GM23338 (cell line): Measurements from ENCODE around the gene DCP2. TPM values are rescaled to one million over a fixed set of nuclear protein-coding genes. Genes with fewer than 3 reads are reported as not detected.

Experiments used
- ATAC-seq: fragments of 200-7000 bp; cut with Tn5 transposase; 3 replicates; pipeline ENCODE4 v1.9.1; 2020
- DNase-seq: peaks from one replicate; pipeline ENCODE4 v3.0.0-alpha.2; 2015; ENCODE audit warnings: low spot score
- H2AFZ ChIP-seq: fragments of 200-600 bp; sonication (generic); 2 replicates; pipeline ENCODE4 v1.8.0; 2016; ENCODE audit warnings: antibody characterized with exemption, mild to moderate bottlenecking, moderate library complexity
- H3F3A ChIP-seq: fragments of 200-600 bp; sonication (generic); replicated peaks from 2 replicates; pipeline ENCODE4 v1.8.0; 2017; ENCODE audit warnings: antibody characterized with exemption, mixed run types, low read depth
- H3K27ac ChIP-seq: fragments of 200-600 bp; sonication (generic); 2 replicates; pipeline ENCODE4 v1.6.1; 2016; ENCODE audit warnings: low read depth
- H3K27me3 ChIP-seq: fragments of 200-600 bp; sonication (generic); 2 replicates; pipeline ENCODE4 v1.8.0; 2016; ENCODE audit warnings: mild to moderate bottlenecking, mixed run types, moderate library complexity; ENCODE audit not compliant: insufficient read depth
- H3K36me3 ChIP-seq: fragments of 200-600 bp; sonication (generic); 2 replicates; pipeline ENCODE4 v1.8.0; 2016; ENCODE audit warnings: mild to moderate bottlenecking; ENCODE audit not compliant: insufficient read depth
- H3K4me1 ChIP-seq: fragments of 200-600 bp; sonication (generic); 2 replicates; pipeline ENCODE4 v1.8.0; 2016; ENCODE audit warnings: mild to moderate bottlenecking, moderate library complexity; ENCODE audit not compliant: insufficient read depth
- H3K4me2 ChIP-seq: fragments of 200-600 bp; sonication (generic); 2 replicates; pipeline ENCODE4 v1.7.1; 2017; ENCODE audit warnings: mixed run types
- H3K4me3 ChIP-seq: fragments of 200-600 bp; sonication (generic); 2 replicates; pipeline ENCODE4 v1.6.1; 2016; ENCODE audit warnings: mixed run types
- H3K79me2 ChIP-seq: fragments of 200-600 bp; sonication (generic); replicated peaks from 2 replicates; pipeline ENCODE4 v1.8.0; 2017; ENCODE audit warnings: mild to moderate bottlenecking; ENCODE audit not compliant: insufficient read depth
- H3K9me2 ChIP-seq: fragments of 200-600 bp; sonication (generic); 2 replicates; pipeline ENCODE4 v1.8.0; 2017; ENCODE audit not compliant: insufficient read depth
- H4K20me1 ChIP-seq: fragments of 200-600 bp; sonication (generic); replicated peaks from 2 replicates; pipeline ENCODE4 v1.8.0; 2017; ENCODE audit warnings: mild to moderate bottlenecking; ENCODE audit not compliant: insufficient read depth
- H3K27ac Mint-ChIP-seq: 2 replicates; pipeline ENCODE4 v1.8.0; 2020; ENCODE audit warnings: inconsistent platforms, mild to moderate bottlenecking, moderate library complexity, mixed read lengths
- H3K27me3 Mint-ChIP-seq: 3 replicates; pipeline ENCODE4 v1.8.0; 2022; ENCODE audit warnings: low read depth, mild to moderate bottlenecking, moderate library complexity, mixed read lengths, inconsistent platforms; ENCODE audit not compliant: insufficient read depth, poor library complexity
- H3K36me3 Mint-ChIP-seq: 3 replicates; pipeline ENCODE4 v1.8.0; 2021; ENCODE audit warnings: low read depth, mild to moderate bottlenecking, inconsistent platforms, moderate library complexity, mixed read lengths
- H3K4me1 Mint-ChIP-seq: 3 replicates; pipeline ENCODE4 v1.8.0; 2020; ENCODE audit warnings: mild to moderate bottlenecking, inconsistent platforms, mixed read lengths
- H3K4me3 Mint-ChIP-seq: 3 replicates; pipeline ENCODE4 v1.8.0; 2021; ENCODE audit warnings: moderate library complexity, mild to moderate bottlenecking, inconsistent platforms, mixed read lengths
- H3K9me3 Mint-ChIP-seq: 3 replicates; pipeline ENCODE4 v1.8.0; 2020; ENCODE audit warnings: moderate library complexity, mild to moderate bottlenecking, inconsistent platforms, mixed read lengths
- CREB1 ChIP-seq: fragments of 250-450 bp; sonication (Bioruptor Pico); IDR thresholded peaks from 2 replicates; pipeline ENCODE4 v1.5.0; 2020; ENCODE audit warnings: low read depth, mild to moderate bottlenecking, moderate library complexity
- EZH2 ChIP-seq: fragments of 200-600 bp; sonication (generic); IDR thresholded peaks from one replicate; pipeline ENCODE4 v1.8.0; 2017; ENCODE audit warnings: antibody characterized with exemption, mild to moderate bottlenecking, low read depth; ENCODE audit not compliant: unreplicated experiment
- NANOG ChIP-seq: IDR thresholded peaks from 2 replicates; pipeline ENCODE4 v1.6.1; 2016; ENCODE audit warnings: antibody characterized with exemption, borderline replicate concordance
- POLR2AphosphoS5 ChIP-seq: IDR thresholded peaks from 2 replicates; pipeline ENCODE4 v1.6.1; 2016; ENCODE audit warnings: antibody characterized with exemption, low read depth
- STAT1 ChIP-seq: IDR thresholded peaks from one replicate; pipeline ENCODE4 v1.6.1; 2016; ENCODE audit warnings: antibody characterized with exemption; ENCODE audit not compliant: unreplicated experiment
- ZNF114 ChIP-seq: fragments of 250-450 bp; sonication (Bioruptor Pico); IDR thresholded peaks from 2 replicates; pipeline ENCODE4 v1.5.0; 2020; ENCODE audit warnings: mild to moderate bottlenecking, moderate library complexity
- ZNF331 ChIP-seq: fragments of 250-450 bp; sonication (Bioruptor Pico); IDR thresholded peaks from 2 replicates; pipeline ENCODE4 v1.5.0; 2020; ENCODE audit warnings: low read depth, mild to moderate bottlenecking, moderate library complexity
- polyA plus RNA-seq: library from polyadenylated mRNA; unstranded; fragments of >200 nt; fragmentation: Nextera tagmentation; extraction: Ambion mirVana; gene quantifications from 2 replicates; pipeline ENCODE4 v1.2.1, GENCODE V29; 2016
- total RNA-seq: library from RNA; depleted of rRNA; stranded (reverse); fragments of >200 nt; shearing (Covaris generic); gene quantifications from 2 replicates; pipeline ENCODE4 v1.2.3, GENCODE V29; 2014
- TF ChIP-seq, protein P1 (sequence below): IDR thresholded peaks from one replicate; pipeline ENCODE4 v1.6.1; 2018; ENCODE audit warnings: antibody characterized with exemption; ENCODE audit not compliant: unreplicated experiment
- TF ChIP-seq, protein P2 (sequence below): IDR thresholded peaks from 2 replicates; pipeline ENCODE4 v1.6.1; 2016; ENCODE audit warnings: antibody characterized with exemption
- TF ChIP-seq, protein P3 (sequence below), 2 experiments: fragments of 200-600 bp in 1 of 2; sonication (generic) in 1 of 2; conservative IDR thresholded peaks; 2 replicates each; pipeline versions ENCODE4 v1.5.1 to v1.6.1; 2016 to 2017; ENCODE audit warnings: antibody characterized with exemption in 2 of 2, low read depth in 2 of 2, mild to moderate bottlenecking in 2 of 2, moderate library complexity in 1 of 2

The DCP2 gene
- total and polyA plus RNA-seq, 2 experiments from 2014 or later, result 96.6 to 165 TPM

DNA sequence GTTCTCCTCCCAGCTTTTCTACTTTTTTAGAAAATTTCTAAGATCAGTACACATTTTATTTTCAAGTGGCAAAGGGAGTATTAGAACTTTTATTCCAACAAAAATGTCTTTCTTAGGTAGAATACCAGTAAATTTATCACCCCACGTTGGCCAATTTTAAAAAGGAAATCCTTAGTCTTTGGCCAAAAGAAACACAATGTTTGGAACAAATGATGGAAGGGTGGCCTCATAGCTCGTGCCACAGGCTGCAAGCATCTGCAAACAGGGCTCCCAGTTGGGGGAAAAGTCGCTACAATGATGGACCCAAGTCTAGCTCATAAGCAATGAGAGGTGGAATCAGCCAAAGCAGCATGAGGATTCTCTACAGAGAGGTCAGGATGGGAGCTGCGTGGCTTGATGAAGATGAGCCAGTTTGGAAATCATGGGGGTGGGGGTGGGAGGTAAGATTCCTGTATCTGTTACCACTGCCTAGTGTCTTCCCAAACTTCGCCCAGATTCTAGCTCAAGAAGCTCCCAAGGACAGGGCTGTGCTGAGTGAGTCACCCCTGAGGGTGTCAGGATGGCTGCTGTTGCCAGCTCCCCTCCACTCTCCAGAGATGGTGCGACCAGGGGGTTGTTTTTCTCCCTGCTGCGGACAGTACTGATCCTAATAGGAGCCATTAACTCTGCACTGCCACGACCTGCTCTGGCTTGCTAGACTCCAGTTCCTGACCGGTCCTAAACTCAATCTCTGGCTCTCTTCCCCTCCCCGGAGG, 75.6 kb downstream of the DCP2 start (continued):
- TF ChIP-seq, protein P1, sequence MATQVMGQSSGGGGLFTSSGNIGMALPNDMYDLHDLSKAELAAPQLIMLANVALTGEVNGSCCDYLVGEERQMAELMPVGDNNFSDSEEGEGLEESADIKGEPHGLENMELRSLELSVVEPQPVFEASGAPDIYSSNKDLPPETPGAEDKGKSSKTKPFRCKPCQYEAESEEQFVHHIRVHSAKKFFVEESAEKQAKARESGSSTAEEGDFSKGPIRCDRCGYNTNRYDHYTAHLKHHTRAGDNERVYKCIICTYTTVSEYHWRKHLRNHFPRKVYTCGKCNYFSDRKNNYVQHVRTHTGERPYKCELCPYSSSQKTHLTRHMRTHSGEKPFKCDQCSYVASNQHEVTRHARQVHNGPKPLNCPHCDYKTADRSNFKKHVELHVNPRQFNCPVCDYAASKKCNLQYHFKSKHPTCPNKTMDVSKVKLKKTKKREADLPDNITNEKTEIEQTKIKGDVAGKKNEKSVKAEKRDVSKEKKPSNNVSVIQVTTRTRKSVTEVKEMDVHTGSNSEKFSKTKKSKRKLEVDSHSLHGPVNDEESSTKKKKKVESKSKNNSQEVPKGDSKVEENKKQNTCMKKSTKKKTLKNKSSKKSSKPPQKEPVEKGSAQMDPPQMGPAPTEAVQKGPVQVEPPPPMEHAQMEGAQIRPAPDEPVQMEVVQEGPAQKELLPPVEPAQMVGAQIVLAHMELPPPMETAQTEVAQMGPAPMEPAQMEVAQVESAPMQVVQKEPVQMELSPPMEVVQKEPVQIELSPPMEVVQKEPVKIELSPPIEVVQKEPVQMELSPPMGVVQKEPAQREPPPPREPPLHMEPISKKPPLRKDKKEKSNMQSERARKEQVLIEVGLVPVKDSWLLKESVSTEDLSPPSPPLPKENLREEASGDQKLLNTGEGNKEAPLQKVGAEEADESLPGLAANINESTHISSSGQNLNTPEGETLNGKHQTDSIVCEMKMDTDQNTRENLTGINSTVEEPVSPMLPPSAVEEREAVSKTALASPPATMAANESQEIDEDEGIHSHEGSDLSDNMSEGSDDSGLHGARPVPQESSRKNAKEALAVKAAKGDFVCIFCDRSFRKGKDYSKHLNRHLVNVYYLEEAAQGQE, result no peak
- TF ChIP-seq NANOG (no peak), STAT1 (no peak)

DNA sequence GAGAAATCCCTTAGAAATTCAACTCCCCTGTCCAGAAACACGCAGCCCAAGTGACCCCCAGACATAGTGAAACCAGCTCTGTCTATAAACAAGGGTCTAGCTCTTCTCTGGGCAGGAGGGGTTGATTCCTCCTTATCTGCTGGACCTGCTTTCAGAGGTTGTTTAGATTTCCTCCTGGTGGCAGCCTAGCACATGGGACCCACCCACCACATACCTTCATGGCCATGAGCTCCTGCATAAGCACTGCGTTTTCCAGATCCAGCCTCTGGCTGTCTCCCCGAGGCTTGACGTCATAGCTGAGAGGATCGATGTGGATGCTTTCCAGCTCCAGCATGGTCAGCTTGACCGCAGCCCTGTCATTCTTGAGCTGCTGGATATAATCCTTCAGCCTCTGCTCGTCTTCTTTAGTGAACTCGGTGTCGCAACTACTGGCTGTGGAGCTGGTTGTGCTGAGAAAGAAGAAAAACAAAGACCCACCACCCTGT, 77.0 kb downstream of the DCP2 start:
- H3K27ac ChIP-seq, result no peak overlapping the region
- H3K4me3 ChIP-seq, result no peak overlapping the region
- no peak overlapping the region for H3K27ac Mint-ChIP-seq
- H3K4me1 Mint-ChIP-seq, result peaks cover 9% of the 10 kb centered on the region; the same call in 2 of the 3 replicates
- no peaks in the 10 kb centered on the region for H4K20me1 ChIP-seq
- H3K4me3 Mint-ChIP-seq, result no peak overlapping the region
- no peak overlapping the region for H2AFZ ChIP-seq
- no peaks in the 10 kb centered on the region for H3K79me2 ChIP-seq
- peaks cover 4% of the 10 kb centered on the region for H3K27me3 Mint-ChIP-seq
- H3F3A ChIP-seq, result 0 out of 2 replicates have a peak, but pooled peaks cover 3% of the 10 kb centered on the region
- H3K27me3 ChIP-seq, result no peaks in the 10 kb centered on the region
- no peak overlapping the region for H3K4me2 ChIP-seq
- no peak for DNase-seq
- ATAC-seq, result no peak
- H3K36me3 Mint-ChIP-seq, result peaks cover 10% of the 10 kb centered on the region
- H3K9me2 ChIP-seq, result no peaks in the 10 kb centered on the region
- no peaks in the 10 kb centered on the region for H3K36me3 ChIP-seq
- H3K9me3 Mint-ChIP-seq, result no peaks in the 10 kb centered on the region
- no peaks in the 10 kb centered on the region for H3K4me1 ChIP-seq
- TF ChIP-seq NANOG (no peak), CREB1 (CRISPR knock-in tag) (no peak), POLR2AphosphoS5 (no peak), STAT1 (no peak), ZNF114 (CRISPR knock-in tag) (no peak), EZH2 (no peak), ZNF331 (CRISPR knock-in tag) (no peak)
- TF ChIP-seq, protein P2, sequence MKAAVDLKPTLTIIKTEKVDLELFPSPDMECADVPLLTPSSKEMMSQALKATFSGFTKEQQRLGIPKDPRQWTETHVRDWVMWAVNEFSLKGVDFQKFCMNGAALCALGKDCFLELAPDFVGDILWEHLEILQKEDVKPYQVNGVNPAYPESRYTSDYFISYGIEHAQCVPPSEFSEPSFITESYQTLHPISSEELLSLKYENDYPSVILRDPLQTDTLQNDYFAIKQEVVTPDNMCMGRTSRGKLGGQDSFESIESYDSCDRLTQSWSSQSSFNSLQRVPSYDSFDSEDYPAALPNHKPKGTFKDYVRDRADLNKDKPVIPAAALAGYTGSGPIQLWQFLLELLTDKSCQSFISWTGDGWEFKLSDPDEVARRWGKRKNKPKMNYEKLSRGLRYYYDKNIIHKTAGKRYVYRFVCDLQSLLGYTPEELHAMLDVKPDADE, result no peak
- TF ChIP-seq, protein P3, sequence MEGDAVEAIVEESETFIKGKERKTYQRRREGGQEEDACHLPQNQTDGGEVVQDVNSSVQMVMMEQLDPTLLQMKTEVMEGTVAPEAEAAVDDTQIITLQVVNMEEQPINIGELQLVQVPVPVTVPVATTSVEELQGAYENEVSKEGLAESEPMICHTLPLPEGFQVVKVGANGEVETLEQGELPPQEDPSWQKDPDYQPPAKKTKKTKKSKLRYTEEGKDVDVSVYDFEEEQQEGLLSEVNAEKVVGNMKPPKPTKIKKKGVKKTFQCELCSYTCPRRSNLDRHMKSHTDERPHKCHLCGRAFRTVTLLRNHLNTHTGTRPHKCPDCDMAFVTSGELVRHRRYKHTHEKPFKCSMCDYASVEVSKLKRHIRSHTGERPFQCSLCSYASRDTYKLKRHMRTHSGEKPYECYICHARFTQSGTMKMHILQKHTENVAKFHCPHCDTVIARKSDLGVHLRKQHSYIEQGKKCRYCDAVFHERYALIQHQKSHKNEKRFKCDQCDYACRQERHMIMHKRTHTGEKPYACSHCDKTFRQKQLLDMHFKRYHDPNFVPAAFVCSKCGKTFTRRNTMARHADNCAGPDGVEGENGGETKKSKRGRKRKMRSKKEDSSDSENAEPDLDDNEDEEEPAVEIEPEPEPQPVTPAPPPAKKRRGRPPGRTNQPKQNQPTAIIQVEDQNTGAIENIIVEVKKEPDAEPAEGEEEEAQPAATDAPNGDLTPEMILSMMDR (conservative IDR thresholded peaks at IDR 0.05; ENCODE audit: low read depth in 2 of 2), result no peak; a peak in 1 of 4 replicates
- TF ChIP-seq, protein P1, result no peak
